SU-DHL-6 (cell line): ENCODE data around the gene UBE2E3.

Source experiments
- EZH2phosphoT487 ChIP-seq: fragments of 200-600 bp; sonication (generic), shearing (Covaris generic); conservative IDR thresholded peaks from 2 replicates; pipeline ENCODE4 v1.6.1; 2018; ENCODE audit warnings: mild to moderate bottlenecking, antibody characterized with exemption, low read length, moderate library complexity, mixed read lengths
- TF ChIP-seq, protein P1 (sequence below): fragments of 200-600 bp; sonication (generic); IDR thresholded peaks from one replicate; pipeline ENCODE4 v1.5.1; 2017; ENCODE audit warnings: antibody characterized with exemption, mild to moderate bottlenecking, low read length, moderate library complexity; ENCODE audit not compliant: insufficient read depth, poor library complexity, severe bottlenecking

DNA sequence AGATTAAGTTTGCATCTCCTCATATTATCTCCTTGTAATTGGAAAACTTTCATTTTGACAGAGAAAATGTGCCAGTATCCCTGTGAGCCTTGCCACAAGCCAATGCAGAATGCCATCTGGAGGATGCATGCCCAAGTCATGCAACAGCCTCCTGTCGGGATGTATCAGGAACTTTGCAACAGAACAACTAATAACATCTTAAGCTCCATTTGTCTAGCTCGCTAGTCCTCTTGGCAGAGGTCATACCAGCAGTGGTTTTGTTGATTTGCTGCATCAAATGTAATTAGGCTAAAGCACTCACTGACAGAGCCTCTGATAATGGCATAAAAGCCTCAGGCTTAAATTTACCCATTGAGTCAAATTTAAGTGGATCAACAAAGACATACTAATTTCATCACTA lies 125.8 kb downstream of the UBE2E3 start:
- TF ChIP-seq, protein P1, sequence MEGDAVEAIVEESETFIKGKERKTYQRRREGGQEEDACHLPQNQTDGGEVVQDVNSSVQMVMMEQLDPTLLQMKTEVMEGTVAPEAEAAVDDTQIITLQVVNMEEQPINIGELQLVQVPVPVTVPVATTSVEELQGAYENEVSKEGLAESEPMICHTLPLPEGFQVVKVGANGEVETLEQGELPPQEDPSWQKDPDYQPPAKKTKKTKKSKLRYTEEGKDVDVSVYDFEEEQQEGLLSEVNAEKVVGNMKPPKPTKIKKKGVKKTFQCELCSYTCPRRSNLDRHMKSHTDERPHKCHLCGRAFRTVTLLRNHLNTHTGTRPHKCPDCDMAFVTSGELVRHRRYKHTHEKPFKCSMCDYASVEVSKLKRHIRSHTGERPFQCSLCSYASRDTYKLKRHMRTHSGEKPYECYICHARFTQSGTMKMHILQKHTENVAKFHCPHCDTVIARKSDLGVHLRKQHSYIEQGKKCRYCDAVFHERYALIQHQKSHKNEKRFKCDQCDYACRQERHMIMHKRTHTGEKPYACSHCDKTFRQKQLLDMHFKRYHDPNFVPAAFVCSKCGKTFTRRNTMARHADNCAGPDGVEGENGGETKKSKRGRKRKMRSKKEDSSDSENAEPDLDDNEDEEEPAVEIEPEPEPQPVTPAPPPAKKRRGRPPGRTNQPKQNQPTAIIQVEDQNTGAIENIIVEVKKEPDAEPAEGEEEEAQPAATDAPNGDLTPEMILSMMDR = no peak
- no peak for TF ChIP-seq EZH2phosphoT487
